ENCODE data around the gene TGFB3. TPM values are rescaled to one million over a fixed set of nuclear protein-coding genes. Genes with fewer than 3 reads are reported as not detected.
A peak's percentile ranks its signal among the peaks of the same experiment; 100 is the strongest.

TGFB3 gene
- total RNA-seq = 5.4 and 6.0 TPM in 2 replicates
- 5.3 and 6.9 TPM in 2 replicates for polyA plus RNA-seq
- 4.1 and 4.4 TPM in 2 replicates for polyA plus RNA-seq (2011; cell fraction: cytosol; rRNA removed)
- 16.8 and 17.4 TPM in 2 replicates for polyA plus RNA-seq (2011; cell fraction: nucleus; rRNA removed)
- 2.8 and 3.7 TPM in 2 replicates for polyA plus RNA-seq (2012)
- 6.9 and 9.3 TPM in 2 replicates for polyA minus RNA-seq
- 3.7 TPM for polyA minus RNA-seq (2011; cell fraction: cytosol; rRNA and poly(A)+ RNA removed)
- 6.1 and 8.4 TPM in 2 replicates for polyA minus RNA-seq (2011; cell fraction: nucleus; rRNA and poly(A)+ RNA removed)
- percentile 36 among the genes with signal in this experiment for Bru-seq, nascent RNA
- BruChase-seq, experiment 1, labeled RNA remaining after a 6-hour chase = percentile 47 among the genes with signal in this experiment
- BruChase-seq, experiment 2, labeled RNA remaining after a 2-hour chase = percentile 40 among the genes with signal in this experiment
- long read RNA-seq, partial matches to known transcripts = 0 of 5 reads
- long read RNA-seq, other reads (novel, unspliced or antisense) = 2 of 5 reads

GRCh38 chr14:75981426-75982265 lies at the start of gene TGFB3:
TSS of gene TGFB3 (minus strand) at chr14:75981995. CDS start at chr14:75980893, 1,102 bp downstream.
- Histone ChIP-seq H2AFZ (ENCODE audit: low read depth, low read length) (peak within 1 kb of the TSS; percentile 97), H4K20me1 (replicated peaks; ENCODE audit: control insufficient read depth, extremely low read depth, insufficient read depth, low read length) (no peaks in the 10 kb centered on the region), H3K4me2 (ENCODE audit: insufficient read depth, low read length) (peak within 1 kb of the TSS; percentile 77), H3K9me3 (replicated peaks; ENCODE audit: control insufficient read depth, insufficient read depth, low read length) (no peaks in the 10 kb centered on the region), H3K27me3 (ENCODE audit: control insufficient read depth in 2 of 2, insufficient read depth in 2 of 2, low read length in 2 of 2) (no peaks in the 10 kb centered on the region), H3K27ac (ENCODE audit: insufficient read depth, low read depth, low read length) (peak within 1 kb of the TSS; percentile 62), H3K79me2 (ENCODE audit: control insufficient read depth, insufficient read depth, low read length) (no peaks in the 10 kb centered on the region), H3K9ac (replicated peaks; ENCODE audit: extremely low read depth, insufficient read depth, low read length) (peak within 1 kb of the TSS; percentile 83), H3K36me3 (ENCODE audit: control insufficient read depth in 2 of 2, extremely low read depth in 1 of 2, insufficient read depth in 2 of 2, low read length in 2 of 2) (no peaks in the 10 kb centered on the region), H3K4me1 (ENCODE audit: control insufficient read depth, extremely low read depth, insufficient read depth, low read length) (peaks cover 20% of the 10 kb centered on the region), H3K4me3 (replicated peaks in 1 of 3; ENCODE audit: insufficient read depth in 1 of 3, low read depth in 1 of 3, low read length in 3 of 3) (peak within 1 kb of the TSS; percentile 66 to 73 (median 68)), H3K9me1 (replicated peaks; ENCODE audit: control insufficient read depth, extremely low read depth, insufficient read depth, low read length) (no peaks in the 10 kb centered on the region)
- no peak for TF ChIP-seq EZH2 (IDR thresholded peaks at IDR 0.05; ENCODE audit: borderline replicate concordance, low read depth, low read length, severe bottlenecking)
- no peak for TF ChIP-seq POLR2A (IDR thresholded peaks at IDR 0.05; ENCODE audit: low read depth, low read length)
- no peak for TF ChIP-seq MYC (IDR thresholded peaks at IDR 0.05; ENCODE audit: low read depth, low read length)
- no peak for TF ChIP-seq CTCF (IDR thresholded peaks at IDR 0.05; ENCODE audit: extremely low read depth in 1 of 2, insufficient read depth in 1 of 2, low read depth in 1 of 2, low read length in 2 of 2)
- no peak for TF ChIP-seq MAX (IDR thresholded peaks at IDR 0.05; ENCODE audit: insufficient read depth, insufficient read length)
- TF ChIP-seq JUN (IDR thresholded peaks at IDR 0.05; ENCODE audit: borderline replicate concordance, insufficient read depth, insufficient read length, low read depth) = no peak
- no peak for TF ChIP-seq GATA2 (IDR thresholded peaks at IDR 0.05; ENCODE audit: insufficient read depth, insufficient read length, low read depth, low read length)
- TF ChIP-seq POLR2AphosphoS5 (IDR thresholded peaks at IDR 0.05; ENCODE audit: insufficient read depth, low read depth, low read length) = no peak
- TF ChIP-seq FOS (IDR thresholded peaks at IDR 0.05; ENCODE audit: borderline replicate concordance, insufficient read depth, low read length) = no peak
- CTCF ChIA-PET = interaction anchor here (0.6 to 12.4 kb wide), 29 partner anchors 8 to 405 kb away, joined by 3 to 617 read pairs (median 6); partner anchors contain the start of genes ERG28, FLVCR2 and TTLL5
- POLR2A ChIA-PET = interaction anchor here (1.1 kb wide), 1 partner anchor 187 kb away, joined by 4 read pairs; no protein-coding TSS in a partner anchor
- FAIRE-seq (peak; percentile 79), DNase-seq (ENCODE audit: low read depth, low spot score) (peak; percentile 84)
- dilution Hi-C loops (cut with MboI; ENCODE audit: extremely low pct_ligation_motif_present, low sequenced_read_pairs) (loop anchor here (25.0 kb wide), 1 partner anchor 269 kb away; no protein-coding TSS in a partner anchor), intact Hi-C loops (cut with micrococcal nuclease) (loop anchor here (1.0 to 5.0 kb wide), 6 partner anchors 75 to 406 kb away; partner anchors contain the start of genes ERG28 and TTLL5)
- TSS peak; percentile 4 for BruUV-seq (replicated peaks)
